ENCODE measurements around the gene SWT1. TPM values are rescaled to one million over a fixed set of nuclear protein-coding genes. Genes with fewer than 3 reads are reported as not detected.

SWT1 gene
- total and polyA plus RNA-seq, 2 of the 13 experiments (the other 11 are each of a cell fraction or from before 2014, with no cell fraction given), result 1.7 to 2.5 TPM

DNA sequence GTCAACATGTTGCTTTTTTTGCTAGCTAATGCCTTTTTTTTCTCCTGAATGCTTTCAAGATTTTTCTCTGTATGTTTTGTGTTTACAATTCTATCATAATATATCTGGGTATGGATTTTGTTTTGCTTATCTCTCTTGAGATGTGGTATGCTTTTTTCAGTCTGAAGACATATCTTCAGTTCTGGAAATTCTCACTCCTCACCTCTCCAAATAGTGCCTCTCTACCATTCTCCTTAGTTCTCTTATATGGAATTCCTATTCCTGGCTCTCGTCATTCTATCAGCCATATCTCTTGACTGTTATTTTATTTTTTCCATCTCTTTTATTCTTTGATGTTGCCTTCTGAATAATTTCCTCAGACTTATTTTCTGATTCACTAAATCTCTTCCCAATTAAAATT is 101.7 kb downstream of the SWT1 start:
- Histone ChIP-seq H3K9me3 (ENCODE audit: low read length) (no peaks in the 10 kb centered on the region), H3K36me3 (replicated peaks in 1 of 2; ENCODE audit: control insufficient read depth in 1 of 2, insufficient read depth in 2 of 2, low read length in 2 of 2) (no peaks in the 10 kb centered on the region), H3K27me3 (ENCODE audit: control insufficient read depth in 1 of 2, insufficient read depth in 2 of 2, low read length in 2 of 2) (no peaks in the 10 kb centered on the region), H4K20me1 (ENCODE audit: insufficient read depth, low read length) (no peaks in the 10 kb centered on the region), H3K4me3 (replicated peaks in 1 of 3; ENCODE audit: insufficient read depth in 1 of 3, low read depth in 2 of 3, low read length in 3 of 3) (no peak overlapping the region), H3K9ac (ENCODE audit: insufficient read depth, low read depth, low read length) (no peak overlapping the region), H3K4me2 (ENCODE audit: low read depth, low read length) (no peak overlapping the region), H3K4me1 (ENCODE audit: insufficient read depth, low read length) (peaks cover 18% of the 10 kb centered on the region), H3K79me2 (ENCODE audit: insufficient read depth, low read length) (no peaks in the 10 kb centered on the region), H3K27ac (ENCODE audit: extremely low read length, insufficient read depth, low read length) (no peak overlapping the region), H2AFZ (ENCODE audit: low read length) (no peak overlapping the region)
- WGBS (ENCODE audit: low lambda C conversion rate), result 94% methylated on average over 1 of the region's 1 CpG
- FAIRE-seq (no peak), ATAC-seq (no peak), DNase-seq (ENCODE audit: low spot score) (no peak)
- ChIA-PET POLR2A (no interaction called here), CTCF (ENCODE audit: low intra/inter-chr PET ratio, low total read pairs) (no interaction called here)
- BruUV-seq (replicated peaks), result no TSS peak
- in situ Hi-C loops (cut with HindIII; ENCODE audit: extremely low pct_ligation_motif_present, low pct_unique_long_range_greater_than_20kb) (no loop called here), intact Hi-C loops (cut with micrococcal nuclease; ENCODE audit: unreplicated experiment) (no loop called here)
- TF ChIP-seq, protein P1, sequence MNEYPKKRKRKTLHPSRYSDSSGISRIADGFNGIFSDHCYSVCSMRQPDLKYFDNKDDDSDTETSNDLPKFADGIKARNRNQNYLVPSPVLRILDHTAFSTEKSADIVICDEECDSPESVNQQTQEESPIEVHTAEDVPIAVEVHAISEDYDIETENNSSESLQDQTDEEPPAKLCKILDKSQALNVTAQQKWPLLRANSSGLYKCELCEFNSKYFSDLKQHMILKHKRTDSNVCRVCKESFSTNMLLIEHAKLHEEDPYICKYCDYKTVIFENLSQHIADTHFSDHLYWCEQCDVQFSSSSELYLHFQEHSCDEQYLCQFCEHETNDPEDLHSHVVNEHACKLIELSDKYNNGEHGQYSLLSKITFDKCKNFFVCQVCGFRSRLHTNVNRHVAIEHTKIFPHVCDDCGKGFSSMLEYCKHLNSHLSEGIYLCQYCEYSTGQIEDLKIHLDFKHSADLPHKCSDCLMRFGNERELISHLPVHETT (CRISPR knock-in tag; conservative IDR thresholded peaks at IDR 0.05), result no peak
- TF ChIP-seq, protein P2, sequence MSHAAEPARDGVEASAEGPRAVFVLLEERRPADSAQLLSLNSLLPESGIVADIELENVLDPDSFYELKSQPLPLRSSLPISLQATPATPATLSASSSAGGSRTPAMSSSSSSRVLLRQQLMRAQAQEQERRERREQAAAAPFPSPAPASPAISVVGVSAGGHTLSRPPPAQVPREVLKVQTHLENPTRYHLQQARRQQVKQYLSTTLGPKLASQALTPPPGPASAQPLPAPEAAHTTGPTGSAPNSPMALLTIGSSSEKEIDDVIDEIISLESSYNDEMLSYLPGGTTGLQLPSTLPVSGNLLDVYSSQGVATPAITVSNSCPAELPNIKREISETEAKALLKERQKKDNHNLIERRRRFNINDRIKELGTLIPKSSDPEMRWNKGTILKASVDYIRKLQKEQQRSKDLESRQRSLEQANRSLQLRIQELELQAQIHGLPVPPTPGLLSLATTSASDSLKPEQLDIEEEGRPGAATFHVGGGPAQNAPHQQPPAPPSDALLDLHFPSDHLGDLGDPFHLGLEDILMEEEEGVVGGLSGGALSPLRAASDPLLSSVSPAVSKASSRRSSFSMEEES (CRISPR knock-in tag; IDR thresholded peaks at IDR 0.05), result no peak
- no peak for TF ChIP-seq ZNF563 (CRISPR knock-in tag; IDR thresholded peaks at IDR 0.05)
- TF ChIP-seq DNMT3B (CRISPR knock-in tag; conservative IDR thresholded peaks at IDR 0.05), result no peak
- no peak for TF ChIP-seq ZC3H4 (CRISPR knock-in tag; IDR thresholded peaks at IDR 0.05; ENCODE audit: borderline replicate concordance)
- TF ChIP-seq AGO2 (optimal IDR thresholded peaks at IDR 0.05; ENCODE audit: low read depth, low read length), result no peak
- TF ChIP-seq TAF15 (IDR thresholded peaks at IDR 0.05; ENCODE audit: low read depth, low read length, poor library complexity, severe bottlenecking), result no peak
- TF ChIP-seq PHF8 (CRISPR knock-in tag; IDR thresholded peaks at IDR 0.05), result no peak
- TF ChIP-seq, protein P3, sequence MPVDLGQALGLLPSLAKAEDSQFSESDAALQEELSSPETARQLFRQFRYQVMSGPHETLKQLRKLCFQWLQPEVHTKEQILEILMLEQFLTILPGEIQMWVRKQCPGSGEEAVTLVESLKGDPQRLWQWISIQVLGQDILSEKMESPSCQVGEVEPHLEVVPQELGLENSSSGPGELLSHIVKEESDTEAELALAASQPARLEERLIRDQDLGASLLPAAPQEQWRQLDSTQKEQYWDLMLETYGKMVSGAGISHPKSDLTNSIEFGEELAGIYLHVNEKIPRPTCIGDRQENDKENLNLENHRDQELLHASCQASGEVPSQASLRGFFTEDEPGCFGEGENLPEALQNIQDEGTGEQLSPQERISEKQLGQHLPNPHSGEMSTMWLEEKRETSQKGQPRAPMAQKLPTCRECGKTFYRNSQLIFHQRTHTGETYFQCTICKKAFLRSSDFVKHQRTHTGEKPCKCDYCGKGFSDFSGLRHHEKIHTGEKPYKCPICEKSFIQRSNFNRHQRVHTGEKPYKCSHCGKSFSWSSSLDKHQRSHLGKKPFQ (CRISPR knock-in tag; IDR thresholded peaks at IDR 0.05; ENCODE audit: insufficient replicate concordance), result no peak
- TF ChIP-seq SPEN (CRISPR knock-in tag; IDR thresholded peaks at IDR 0.05; ENCODE audit: low read depth), result no peak
- no peak for TF ChIP-seq ZNF720 (CRISPR knock-in tag; IDR thresholded peaks at IDR 0.05)
- TF ChIP-seq ELF4 (CRISPR knock-in tag; IDR thresholded peaks at IDR 0.05; ENCODE audit: borderline replicate concordance), result no peak
- no peak for TF ChIP-seq SOX5 (CRISPR knock-in tag; IDR thresholded peaks at IDR 0.05; ENCODE audit: borderline replicate concordance)

Data from HepG2 (cell line).